HL-60 (cell line): Measurements from ENCODE around the gene FLNB.

Experiments used
- CTCF ChIP-seq: IDR thresholded peaks from one replicate; pipeline ENCODE4 v1.5.1; 2011; ENCODE audit warnings: low read length, control low read depth, inconsistent platforms; ENCODE audit not compliant: insufficient read depth
- POLR2AphosphoS5 ChIP-seq: IDR thresholded peaks from 2 replicates; pipeline ENCODE4 v1.6.1; 2012; ENCODE audit warnings: low read depth

GRCh38 chr3:58058361-58059263 is 50.4 kb downstream of the FLNB start:
- TF ChIP-seq POLR2AphosphoS5 (no peak), CTCF (no peak)
